Thyroid gland (tissue), 4 donors: ENCODE measurements around the gene ACAN.

Experiments
- POLR2A ChIP-seq, 2 donors: fragments of 450-650 bp; IDR thresholded peaks; one replicate each; pipeline ENCODE4 v1.6.1; 2017; ENCODE audit warnings: antibody characterized with exemption in 2 of 2, mild to moderate bottlenecking in 2 of 2, moderate library complexity in 1 of 2
- TF ChIP-seq, protein P1 (sequence below), 6 experiments: fragments of 200-600 bp in 3 of 6; fragments of 450-650 bp in 3 of 6; sonication (generic) in 3 of 6; IDR thresholded peaks; one replicate each; pipeline ENCODE4 v1.5.1; 2016 to 2019; ENCODE audit warnings: antibody characterized with exemption in 6 of 6, mild to moderate bottlenecking in 2 of 6, inconsistent platforms in 1 of 6, moderate library complexity in 1 of 6

- TF ChIP-seq, protein P1, sequence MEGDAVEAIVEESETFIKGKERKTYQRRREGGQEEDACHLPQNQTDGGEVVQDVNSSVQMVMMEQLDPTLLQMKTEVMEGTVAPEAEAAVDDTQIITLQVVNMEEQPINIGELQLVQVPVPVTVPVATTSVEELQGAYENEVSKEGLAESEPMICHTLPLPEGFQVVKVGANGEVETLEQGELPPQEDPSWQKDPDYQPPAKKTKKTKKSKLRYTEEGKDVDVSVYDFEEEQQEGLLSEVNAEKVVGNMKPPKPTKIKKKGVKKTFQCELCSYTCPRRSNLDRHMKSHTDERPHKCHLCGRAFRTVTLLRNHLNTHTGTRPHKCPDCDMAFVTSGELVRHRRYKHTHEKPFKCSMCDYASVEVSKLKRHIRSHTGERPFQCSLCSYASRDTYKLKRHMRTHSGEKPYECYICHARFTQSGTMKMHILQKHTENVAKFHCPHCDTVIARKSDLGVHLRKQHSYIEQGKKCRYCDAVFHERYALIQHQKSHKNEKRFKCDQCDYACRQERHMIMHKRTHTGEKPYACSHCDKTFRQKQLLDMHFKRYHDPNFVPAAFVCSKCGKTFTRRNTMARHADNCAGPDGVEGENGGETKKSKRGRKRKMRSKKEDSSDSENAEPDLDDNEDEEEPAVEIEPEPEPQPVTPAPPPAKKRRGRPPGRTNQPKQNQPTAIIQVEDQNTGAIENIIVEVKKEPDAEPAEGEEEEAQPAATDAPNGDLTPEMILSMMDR (IDR thresholded peaks at IDR 0.05): no peak
- no peak for TF ChIP-seq POLR2A (IDR thresholded peaks at IDR 0.05)
These were observed 38.8 kb upstream of the ACAN start for GRCh38 chr15:88764448-88764847.
